Left lung (tissue), 10 donors: ENCODE data around the gene NEIL3. TPM values are rescaled to one million over a fixed set of nuclear protein-coding genes. Genes with fewer than 3 reads are reported as not detected.

ENCODE experiments used
- ATAC-seq: fragments of 200-7000 bp; cut with Tn5 transposase; one replicate; pipeline ENCODE4 v1.9.1; 2020; ENCODE audit warnings: moderate library complexity
- DNase-seq, 4 donors: peaks; one replicate each; pipeline ENCODE4 v3.0.0-alpha.2; 2013 to 2020
- H3K27ac ChIP-seq, 2 donors: fragments of 200-600 bp; sonication (generic) in 1 of 2; one replicate each; pipeline versions ENCODE4 v1.5.0 to v1.8.0; 2020 to 2021
- H3K27me3 ChIP-seq, 2 donors: fragments of 200-600 bp; sonication (generic) in 1 of 2; one replicate each; pipeline versions ENCODE4 v1.5.0 to v1.8.0; 2020 to 2021
- H3K36me3 ChIP-seq, 2 donors: fragments of 200-600 bp; sonication (generic) in 1 of 2; one replicate each; pipeline versions ENCODE4 v1.5.0 to v1.8.0; 2020 to 2021
- H3K4me1 ChIP-seq, 2 donors: fragments of 200-600 bp; one replicate each; pipeline ENCODE4 v1.8.0; 2021
- H3K4me3 ChIP-seq, 2 donors: fragments of 200-600 bp; sonication (generic) in 1 of 2; one replicate each; pipeline versions ENCODE4 v1.5.0 to v1.8.0; 2020 to 2021; ENCODE audit warnings: mild to moderate bottlenecking in 1 of 2
- H3K9me3 ChIP-seq, 2 donors: fragments of 200-600 bp; sonication (generic) in 1 of 2; one replicate each; pipeline versions ENCODE4 v1.5.0 to v1.8.0; 2020 to 2021
- CTCF ChIP-seq, 2 donors: fragments of 200-600 bp; sonication (generic) in 1 of 2; IDR thresholded peaks; one replicate each; pipeline versions ENCODE4 v1.5.0 to v1.8.0; 2021; ENCODE audit warnings: antibody characterized with exemption in 2 of 2
- intact Hi-C, 2 donors: fragments of 100-400 bp; cut with DNase I; formaldehyde crosslinking; loops; one replicate each; pipeline versions ENCODE4 v1.11.2 to v1.14.2; 2022
- polyA plus RNA-seq, 6 donors: library from polyadenylated mRNA; unstranded; fragments of 120-200 nt; gene quantifications; one replicate each; pipeline ENCODE4 v1.2.1, GENCODE V29; 2013; ENCODE audit not compliant: insufficient read length in 6 of 6
- total RNA-seq, 2 donors: library from RNA; stranded (reverse); fragmentation: NEBNext Ultra II Directional; extraction: Animal tissue kit (Norgen Biotek cat#: 25700); gene quantifications; one replicate each; pipeline ENCODE4 v1.2.1, GENCODE V29; 2021
- donor health status: DM: no; HTN: yes; CAD: no.
- donor health status: DM: no; HTN: no; CAD: no.

The NEIL3 gene
- total and polyA plus RNA-seq, 8 donors, result 2.2 to 12.5 (median 5.5) TPM

- no peak for ATAC-seq
- no peaks in the 10 kb centered on the region for H3K36me3 ChIP-seq
Observed at GRCh38 chr4:177356921-177357320, 47.2 kb downstream of the NEIL3 start.

GRCh38 chr4:177367336-177367735, 57.7 kb downstream of the NEIL3 start:
- no peaks in the 10 kb centered on the region for H3K36me3 ChIP-seq
- DNase-seq (no peak), ATAC-seq (no peak)
- no peak overlapping the region for H3K4me3 ChIP-seq
- H3K27ac ChIP-seq, result no peak overlapping the region
- TF ChIP-seq CTCF (IDR thresholded peaks at IDR 0.05), result no peak
- no peaks in the 10 kb centered on the region for H3K9me3 ChIP-seq
- intact Hi-C loops, result no loop called here
- no peaks in the 10 kb centered on the region for H3K27me3 ChIP-seq
- H3K4me1 ChIP-seq, result no peaks in the 10 kb centered on the region

More at GRCh38 chr4:177356921-177357320, 47.2 kb downstream of the NEIL3 start:
- no peaks in the 10 kb centered on the region for H3K27me3 ChIP-seq
- no peak for DNase-seq
- intact Hi-C loops, result no loop called here
- TF ChIP-seq CTCF (IDR thresholded peaks at IDR 0.05), result no peak
- H3K4me3 ChIP-seq, result no peak overlapping the region
- no peak overlapping the region for H3K27ac ChIP-seq
- no peaks in the 10 kb centered on the region for H3K4me1 ChIP-seq
- no peaks in the 10 kb centered on the region for H3K9me3 ChIP-seq

DNA sequence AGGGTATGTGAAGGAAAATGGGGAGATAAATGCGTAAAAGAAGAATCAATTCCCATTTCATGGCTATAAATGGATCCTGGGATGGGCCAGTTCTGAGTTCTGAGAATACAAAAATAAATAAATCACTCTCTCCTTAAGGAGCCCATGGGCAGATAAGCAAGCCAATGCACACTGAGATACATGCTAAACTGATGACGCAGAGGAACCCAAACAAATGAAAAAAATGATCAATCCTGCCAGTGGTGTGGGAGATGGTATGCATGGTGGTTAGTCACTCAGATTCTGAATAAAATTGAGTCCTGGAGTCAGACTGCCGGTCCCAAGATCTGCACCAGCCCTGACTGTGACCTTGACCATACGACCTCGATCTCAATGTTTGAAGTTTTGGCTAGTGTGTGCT, 59.7 kb downstream of the NEIL3 start:
- H3K27ac ChIP-seq, result no peak overlapping the region
- H3K27me3 ChIP-seq, result no peaks in the 10 kb centered on the region
- no peak for ATAC-seq
- no peaks in the 10 kb centered on the region for H3K9me3 ChIP-seq
- TF ChIP-seq CTCF (IDR thresholded peaks at IDR 0.05), result no peak
- DNase-seq, result no peak
- H3K36me3 ChIP-seq, result no peaks in the 10 kb centered on the region
- H3K4me3 ChIP-seq, result no peak overlapping the region
- no peaks in the 10 kb centered on the region for H3K4me1 ChIP-seq
- intact Hi-C loops, result no loop called here

DNA sequence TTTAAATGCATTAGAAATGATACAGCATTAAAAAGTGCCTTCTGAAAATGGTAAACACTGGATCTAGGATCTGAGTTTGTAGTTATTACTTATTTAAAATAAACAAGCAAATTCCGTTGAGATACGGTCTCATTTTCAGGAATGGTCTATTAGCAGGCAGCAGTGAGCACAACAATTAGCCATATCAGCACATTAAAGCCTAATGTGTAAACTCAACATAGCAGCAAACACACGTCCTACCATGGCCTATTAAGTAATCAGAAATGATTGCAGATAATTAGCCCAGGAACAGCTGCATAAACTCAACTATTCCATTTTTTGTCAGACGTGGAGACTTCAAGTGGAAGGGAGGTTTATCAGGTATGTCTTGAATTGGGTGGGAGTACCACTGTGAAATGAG, 61.8 kb downstream of the NEIL3 start:
- Histone ChIP-seq H3K4me1 (no peaks in the 10 kb centered on the region), H3K4me3 (no peak overlapping the region), H3K27me3 (peaks cover 0 to 5% of the 10 kb centered on the region in 2 donors), H3K27ac (no peak overlapping the region), H3K36me3 (no peaks in the 10 kb centered on the region), H3K9me3 (no peaks in the 10 kb centered on the region)
- DNase-seq (no peak), ATAC-seq (no peak)
- intact Hi-C loops, result no loop called here
- TF ChIP-seq CTCF (IDR thresholded peaks at IDR 0.05), result no peak

DNA sequence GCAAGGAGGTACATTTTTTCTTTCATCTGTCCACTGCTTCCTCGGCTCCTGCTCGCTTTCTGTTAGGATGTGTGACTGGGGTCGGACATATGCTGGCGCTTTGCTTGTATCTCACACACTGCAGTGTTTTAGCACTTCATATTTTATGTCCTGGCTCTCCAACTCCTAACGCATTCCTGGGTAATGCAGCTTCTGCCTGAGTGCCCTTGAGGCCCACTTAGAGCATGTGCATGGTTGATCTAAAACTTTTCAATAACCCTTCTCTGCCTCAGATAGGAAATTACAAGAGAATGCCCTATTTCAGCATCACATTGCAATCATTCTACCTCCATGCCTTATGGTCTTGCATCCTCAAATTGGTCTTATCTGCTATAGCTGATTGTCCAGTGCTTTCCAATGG, 65.3 kb downstream of the NEIL3 start:
- Histone ChIP-seq H3K4me1 (no peaks in the 10 kb centered on the region), H3K4me3 (no peak overlapping the region), H3K9me3 (no peaks in the 10 kb centered on the region), H3K27ac (no peak overlapping the region), H3K36me3 (no peaks in the 10 kb centered on the region), H3K27me3 (peaks cover 0 to 5% of the 10 kb centered on the region in 2 donors)
- no peak for TF ChIP-seq CTCF (IDR thresholded peaks at IDR 0.05)
- DNase-seq (peak in 1 of 4 donors; percentile 7), ATAC-seq (peak; percentile 88)
- intact Hi-C loops, result no loop called here
